ENCODE results near the gene PEX11G. TPM values are rescaled to one million over a fixed set of nuclear protein-coding genes. Genes with fewer than 3 reads are reported as not detected.

Gene PEX11G
- polyA plus RNA-seq, 1 donor from 2014 or later = 1.3 TPM

- Histone ChIP-seq H3K27me3 (ENCODE audit: insufficient read depth, low read depth, low read length) (no peaks in the 10 kb centered on the region), H3K27ac (ENCODE audit: low read length) (no peak overlapping the region), H3K9me2 (ENCODE audit: insufficient read depth, low read length) (no peaks in the 10 kb centered on the region), H3K9me3 (ENCODE audit: low read length) (no peaks in the 10 kb centered on the region), H3K9ac (ENCODE audit: low read length) (no peak overlapping the region), H3K79me2 (replicated peaks; ENCODE audit: insufficient read depth, low read length) (no peaks in the 10 kb centered on the region), H3K4me2 (ENCODE audit: low read length) (no peak overlapping the region), H2AFZ (ENCODE audit: low read depth, low read length) (no peak overlapping the region), H3K4me3 (ENCODE audit: low read length) (no peak overlapping the region), H3F3A (ENCODE audit: insufficient read depth, low read length, poor library complexity, severe bottlenecking) (no peaks in the 10 kb centered on the region), H4K20me1 (ENCODE audit: insufficient read depth) (no peaks in the 10 kb centered on the region), H3K36me3 (ENCODE audit: insufficient read depth, low read length) (no peaks in the 10 kb centered on the region)
- TF ChIP-seq SMC3 (conservative IDR thresholded peaks at IDR 0.05; ENCODE audit: poor library complexity) (no peak), CTCF (IDR thresholded peaks at IDR 0.05; ENCODE audit: poor library complexity, severe bottlenecking) (no peak), POLR2AphosphoS5 (IDR thresholded peaks at IDR 0.05) (no peak), EZH2 (IDR thresholded peaks at IDR 0.05; ENCODE audit: borderline replicate concordance, insufficient read depth, low read length, poor library complexity, severe bottlenecking) (no peak), RAD21 (conservative IDR thresholded peaks at IDR 0.05) (no peak), MXI1 (conservative IDR thresholded peaks at IDR 0.05; ENCODE audit: poor library complexity, severe bottlenecking) (no peak), EP300 (conservative IDR thresholded peaks at IDR 0.05; ENCODE audit: poor library complexity, severe bottlenecking) (no peak), TAF1 (IDR thresholded peaks at IDR 0.05; ENCODE audit: low read depth) (no peak)
- TF ChIP-seq, protein P1, sequence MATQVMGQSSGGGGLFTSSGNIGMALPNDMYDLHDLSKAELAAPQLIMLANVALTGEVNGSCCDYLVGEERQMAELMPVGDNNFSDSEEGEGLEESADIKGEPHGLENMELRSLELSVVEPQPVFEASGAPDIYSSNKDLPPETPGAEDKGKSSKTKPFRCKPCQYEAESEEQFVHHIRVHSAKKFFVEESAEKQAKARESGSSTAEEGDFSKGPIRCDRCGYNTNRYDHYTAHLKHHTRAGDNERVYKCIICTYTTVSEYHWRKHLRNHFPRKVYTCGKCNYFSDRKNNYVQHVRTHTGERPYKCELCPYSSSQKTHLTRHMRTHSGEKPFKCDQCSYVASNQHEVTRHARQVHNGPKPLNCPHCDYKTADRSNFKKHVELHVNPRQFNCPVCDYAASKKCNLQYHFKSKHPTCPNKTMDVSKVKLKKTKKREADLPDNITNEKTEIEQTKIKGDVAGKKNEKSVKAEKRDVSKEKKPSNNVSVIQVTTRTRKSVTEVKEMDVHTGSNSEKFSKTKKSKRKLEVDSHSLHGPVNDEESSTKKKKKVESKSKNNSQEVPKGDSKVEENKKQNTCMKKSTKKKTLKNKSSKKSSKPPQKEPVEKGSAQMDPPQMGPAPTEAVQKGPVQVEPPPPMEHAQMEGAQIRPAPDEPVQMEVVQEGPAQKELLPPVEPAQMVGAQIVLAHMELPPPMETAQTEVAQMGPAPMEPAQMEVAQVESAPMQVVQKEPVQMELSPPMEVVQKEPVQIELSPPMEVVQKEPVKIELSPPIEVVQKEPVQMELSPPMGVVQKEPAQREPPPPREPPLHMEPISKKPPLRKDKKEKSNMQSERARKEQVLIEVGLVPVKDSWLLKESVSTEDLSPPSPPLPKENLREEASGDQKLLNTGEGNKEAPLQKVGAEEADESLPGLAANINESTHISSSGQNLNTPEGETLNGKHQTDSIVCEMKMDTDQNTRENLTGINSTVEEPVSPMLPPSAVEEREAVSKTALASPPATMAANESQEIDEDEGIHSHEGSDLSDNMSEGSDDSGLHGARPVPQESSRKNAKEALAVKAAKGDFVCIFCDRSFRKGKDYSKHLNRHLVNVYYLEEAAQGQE (IDR thresholded peaks at IDR 0.05; ENCODE audit: borderline replicate concordance) = no peak
These were observed 17.8 kb upstream of the PEX11G start for GRCh38 chr19:7506385-7507328.

- Histone ChIP-seq H4K20me1 (ENCODE audit: insufficient read depth) (no peaks in the 10 kb centered on the region), H3K36me3 (ENCODE audit: insufficient read depth, low read length) (no peaks in the 10 kb centered on the region), H3K27ac (ENCODE audit: low read length) (no peak overlapping the region), H3F3A (ENCODE audit: insufficient read depth, low read length, poor library complexity, severe bottlenecking) (no peaks in the 10 kb centered on the region), H3K4me2 (ENCODE audit: low read length) (no peak overlapping the region), H3K27me3 (ENCODE audit: insufficient read depth, low read depth, low read length) (no peaks in the 10 kb centered on the region), H3K9me3 (ENCODE audit: low read length) (no peaks in the 10 kb centered on the region), H3K4me3 (ENCODE audit: low read length) (no peak overlapping the region), H3K9me2 (ENCODE audit: insufficient read depth, low read length) (no peaks in the 10 kb centered on the region), H3K79me2 (replicated peaks; ENCODE audit: insufficient read depth, low read length) (no peaks in the 10 kb centered on the region), H2AFZ (ENCODE audit: low read depth, low read length) (no peak overlapping the region), H3K9ac (ENCODE audit: low read length) (no peak overlapping the region)
- TF ChIP-seq EZH2 (IDR thresholded peaks at IDR 0.05; ENCODE audit: borderline replicate concordance, insufficient read depth, low read length, poor library complexity, severe bottlenecking) = no peak
- no peak for TF ChIP-seq EP300 (conservative IDR thresholded peaks at IDR 0.05; ENCODE audit: poor library complexity, severe bottlenecking)
- no peak for TF ChIP-seq SMC3 (conservative IDR thresholded peaks at IDR 0.05; ENCODE audit: poor library complexity)
- TF ChIP-seq POLR2AphosphoS5 (IDR thresholded peaks at IDR 0.05) = no peak
- no peak for TF ChIP-seq CTCF (IDR thresholded peaks at IDR 0.05; ENCODE audit: poor library complexity, severe bottlenecking)
These were observed 17.0 kb upstream of the PEX11G start for GRCh38 chr19:7505682-7506384.
